HepG2 (cell line): Measurements from ENCODE around the gene ZBTB21.

Experiments
- BRCA1 ChIP-seq: sonication (generic); formaldehyde crosslinking; IDR thresholded peaks from 2 replicates; pipeline ENCODE4 v1.4.0; 2020; ENCODE audit warnings: missing genetic modification reagents
- FOXO1 ChIP-seq: sonication (generic); formaldehyde crosslinking; IDR thresholded peaks from 2 replicates; pipeline ENCODE4 v1.4.0; 2020; ENCODE audit warnings: missing genetic modification reagents
- HDAC1 ChIP-seq: sonication (generic); formaldehyde crosslinking; IDR thresholded peaks from 2 replicates; pipeline ENCODE4 v1.5.1; 2020; ENCODE audit warnings: mild to moderate bottlenecking, missing genetic modification reagents
- ISX ChIP-seq: sonication (generic); formaldehyde crosslinking; conservative IDR thresholded peaks from 2 replicates; pipeline ENCODE4 v1.5.0; 2020; ENCODE audit warnings: missing genetic modification reagents
- MAFF ChIP-seq: IDR thresholded peaks from 2 replicates; pipeline ENCODE4 v1.6.1; 2011; ENCODE audit warnings: low read depth, low read length, improper control_type of control experiment
- NFE2 ChIP-seq: sonication (generic); formaldehyde crosslinking; IDR thresholded peaks from 2 replicates; pipeline ENCODE4 v1.4.0; 2020; ENCODE audit warnings: missing genetic modification reagents
- SOX13 ChIP-seq, 3 experiments: fragments of 450-650 bp in 1 of 3; sonication (generic) in 1 of 3; formaldehyde crosslinking in 1 of 3; IDR thresholded peaks in 2 of 3; conservative IDR thresholded peaks in 1 of 3; 2 replicates each; pipeline versions ENCODE4 v1.5.0 to v1.6.1; 2016 to 2020; ENCODE audit warnings: antibody characterized with exemption in 1 of 3, mild to moderate bottlenecking in 1 of 3, missing compliant biosample characterization in 1 of 3, missing genetic modification reagents in 1 of 3, moderate library complexity in 1 of 3
- TAF1 ChIP-seq: sonication (generic); formaldehyde crosslinking; IDR thresholded peaks from 2 replicates; pipeline ENCODE4 v1.4.0; 2020; ENCODE audit warnings: missing genetic modification reagents
- YY1 ChIP-seq: IDR thresholded peaks from 2 replicates; pipeline ENCODE4 v1.6.1; 2011; ENCODE audit warnings: low read length, low read depth, moderate library complexity, mild to moderate bottlenecking; ENCODE audit not compliant: insufficient read depth, insufficient replicate concordance
- ZNF451 ChIP-seq: sonication (generic); formaldehyde crosslinking; IDR thresholded peaks from 2 replicates; pipeline ENCODE4 v1.5.0; 2020; ENCODE audit warnings: mild to moderate bottlenecking, missing genetic modification reagents
- TF ChIP-seq, protein P1 (sequence below): sonication (generic); formaldehyde crosslinking; IDR thresholded peaks from 2 replicates; pipeline ENCODE4 v1.5.0; 2020; ENCODE audit warnings: mild to moderate bottlenecking, missing genetic modification reagents, moderate library complexity

DNA sequence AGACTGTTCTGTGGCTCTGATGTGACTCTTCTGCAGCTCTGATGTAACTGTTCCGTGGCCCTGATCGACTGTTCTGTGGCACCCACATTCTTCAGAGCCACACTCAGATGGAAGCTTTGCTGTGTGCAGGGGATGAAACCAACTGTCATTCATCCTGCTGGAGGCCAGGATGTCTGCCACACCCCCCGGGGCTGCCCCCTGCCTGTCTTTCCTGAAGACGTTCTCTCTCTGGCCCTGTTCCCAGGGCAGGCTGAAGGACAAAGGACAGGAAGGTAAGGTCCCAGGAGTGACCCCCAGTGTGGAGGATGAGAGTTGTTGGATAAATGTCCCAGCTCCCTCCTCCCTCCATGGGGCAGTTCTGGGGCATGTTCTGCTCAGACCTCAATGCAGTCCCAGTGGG, 31.6 kb upstream of the ZBTB21 start:
- TF ChIP-seq, protein P1, sequence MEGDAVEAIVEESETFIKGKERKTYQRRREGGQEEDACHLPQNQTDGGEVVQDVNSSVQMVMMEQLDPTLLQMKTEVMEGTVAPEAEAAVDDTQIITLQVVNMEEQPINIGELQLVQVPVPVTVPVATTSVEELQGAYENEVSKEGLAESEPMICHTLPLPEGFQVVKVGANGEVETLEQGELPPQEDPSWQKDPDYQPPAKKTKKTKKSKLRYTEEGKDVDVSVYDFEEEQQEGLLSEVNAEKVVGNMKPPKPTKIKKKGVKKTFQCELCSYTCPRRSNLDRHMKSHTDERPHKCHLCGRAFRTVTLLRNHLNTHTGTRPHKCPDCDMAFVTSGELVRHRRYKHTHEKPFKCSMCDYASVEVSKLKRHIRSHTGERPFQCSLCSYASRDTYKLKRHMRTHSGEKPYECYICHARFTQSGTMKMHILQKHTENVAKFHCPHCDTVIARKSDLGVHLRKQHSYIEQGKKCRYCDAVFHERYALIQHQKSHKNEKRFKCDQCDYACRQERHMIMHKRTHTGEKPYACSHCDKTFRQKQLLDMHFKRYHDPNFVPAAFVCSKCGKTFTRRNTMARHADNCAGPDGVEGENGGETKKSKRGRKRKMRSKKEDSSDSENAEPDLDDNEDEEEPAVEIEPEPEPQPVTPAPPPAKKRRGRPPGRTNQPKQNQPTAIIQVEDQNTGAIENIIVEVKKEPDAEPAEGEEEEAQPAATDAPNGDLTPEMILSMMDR (CRISPR knock-in tag): no peak
- TF ChIP-seq FOXO1 (CRISPR knock-in tag): no peak
- TF ChIP-seq SOX13 (IDR thresholded peaks at IDR 0.05): no peak
- no peak for TF ChIP-seq SOX13 (CRISPR knock-in tag; conservative IDR thresholded peaks at IDR 0.05 in 1 of 2, IDR thresholded peaks at IDR 0.05 in 1 of 2)
- TF ChIP-seq BRCA1 (CRISPR knock-in tag): no peak
- TF ChIP-seq YY1: no peak
- TF ChIP-seq MAFF: no peak
- TF ChIP-seq TAF1 (CRISPR knock-in tag): no peak
- TF ChIP-seq NFE2 (CRISPR knock-in tag): no peak
- no peak for TF ChIP-seq ISX (CRISPR knock-in tag)
- TF ChIP-seq ZNF451 (CRISPR knock-in tag): no peak
- no peak for TF ChIP-seq HDAC1 (CRISPR knock-in tag)
